Ishikawa (cell line): ENCODE measurements around the gene LEPR.

Experiments
- EP300 ChIP-seq: IDR thresholded peaks from 2 replicates; pipeline ENCODE4 v1.6.1; 2012; ENCODE audit warnings: borderline replicate concordance
- YY1 ChIP-seq: IDR thresholded peaks from 2 replicates; pipeline ENCODE4 v1.6.1; 2012; ENCODE audit warnings: low read depth
- TF ChIP-seq, protein P1 (sequence below): IDR thresholded peaks from 2 replicates; pipeline ENCODE4 v1.6.1; 2012
- TF ChIP-seq, protein P2 (sequence below): IDR thresholded peaks from 2 replicates; pipeline ENCODE4 v1.6.1; 2012; ENCODE audit warnings: low read depth, mild to moderate bottlenecking

DNA sequence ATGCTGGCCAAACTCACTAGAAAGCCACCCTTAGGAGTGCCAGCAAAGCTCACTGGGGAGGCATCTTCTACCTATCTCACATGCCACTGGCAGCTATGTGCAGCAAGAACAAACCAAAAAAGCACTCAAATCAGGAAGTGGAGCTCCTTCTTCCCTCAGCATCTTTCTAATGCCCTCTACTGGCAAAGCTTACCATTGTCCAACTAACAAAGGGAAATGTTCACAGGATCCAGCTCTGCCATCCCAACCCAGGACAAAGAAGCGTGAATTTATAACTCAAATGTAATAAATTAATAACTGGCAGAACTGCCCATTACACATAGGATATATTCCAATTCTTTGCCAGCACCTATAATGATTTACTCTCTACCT is 38.9 kb downstream of the LEPR start:
- TF ChIP-seq YY1 (no peak), EP300 (no peak)
- TF ChIP-seq, protein P1, sequence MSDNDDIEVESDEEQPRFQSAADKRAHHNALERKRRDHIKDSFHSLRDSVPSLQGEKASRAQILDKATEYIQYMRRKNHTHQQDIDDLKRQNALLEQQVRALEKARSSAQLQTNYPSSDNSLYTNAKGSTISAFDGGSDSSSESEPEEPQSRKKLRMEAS = no peak
- TF ChIP-seq, protein P2, sequence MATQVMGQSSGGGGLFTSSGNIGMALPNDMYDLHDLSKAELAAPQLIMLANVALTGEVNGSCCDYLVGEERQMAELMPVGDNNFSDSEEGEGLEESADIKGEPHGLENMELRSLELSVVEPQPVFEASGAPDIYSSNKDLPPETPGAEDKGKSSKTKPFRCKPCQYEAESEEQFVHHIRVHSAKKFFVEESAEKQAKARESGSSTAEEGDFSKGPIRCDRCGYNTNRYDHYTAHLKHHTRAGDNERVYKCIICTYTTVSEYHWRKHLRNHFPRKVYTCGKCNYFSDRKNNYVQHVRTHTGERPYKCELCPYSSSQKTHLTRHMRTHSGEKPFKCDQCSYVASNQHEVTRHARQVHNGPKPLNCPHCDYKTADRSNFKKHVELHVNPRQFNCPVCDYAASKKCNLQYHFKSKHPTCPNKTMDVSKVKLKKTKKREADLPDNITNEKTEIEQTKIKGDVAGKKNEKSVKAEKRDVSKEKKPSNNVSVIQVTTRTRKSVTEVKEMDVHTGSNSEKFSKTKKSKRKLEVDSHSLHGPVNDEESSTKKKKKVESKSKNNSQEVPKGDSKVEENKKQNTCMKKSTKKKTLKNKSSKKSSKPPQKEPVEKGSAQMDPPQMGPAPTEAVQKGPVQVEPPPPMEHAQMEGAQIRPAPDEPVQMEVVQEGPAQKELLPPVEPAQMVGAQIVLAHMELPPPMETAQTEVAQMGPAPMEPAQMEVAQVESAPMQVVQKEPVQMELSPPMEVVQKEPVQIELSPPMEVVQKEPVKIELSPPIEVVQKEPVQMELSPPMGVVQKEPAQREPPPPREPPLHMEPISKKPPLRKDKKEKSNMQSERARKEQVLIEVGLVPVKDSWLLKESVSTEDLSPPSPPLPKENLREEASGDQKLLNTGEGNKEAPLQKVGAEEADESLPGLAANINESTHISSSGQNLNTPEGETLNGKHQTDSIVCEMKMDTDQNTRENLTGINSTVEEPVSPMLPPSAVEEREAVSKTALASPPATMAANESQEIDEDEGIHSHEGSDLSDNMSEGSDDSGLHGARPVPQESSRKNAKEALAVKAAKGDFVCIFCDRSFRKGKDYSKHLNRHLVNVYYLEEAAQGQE = no peak
